Left hindlimb (tissue), 1 donor: ENCODE data around the gene ETS2.

Source experiments
- DNase-seq: peaks from one replicate; pipeline ENCODE4 v3.0.0-alpha.2; 2018

Gene ETS2

GRCh38 chr21:38861989-38862683 is 56.4 kb downstream of the ETS2 start:
- no peak for DNase-seq

- DNase-seq = no peak
Observed at GRCh38 chr21:38863291-38863690, 57.6 kb downstream of the ETS2 start.

- no peak for DNase-seq
Observed at GRCh38 chr21:38863843-38864363, 58.2 kb downstream of the ETS2 start.

- no peak for DNase-seq
Observed at GRCh38 chr21:38864964-38865363, 59.2 kb downstream of the ETS2 start.

- DNase-seq = no peak
Observed at GRCh38 chr21:38869196-38869595, 63.5 kb downstream of the ETS2 start.

GRCh38 chr21:38869946-38870345 is 64.2 kb downstream of the ETS2 start:
- no peak for DNase-seq
